CD4-positive, alpha-beta T cell treated with Interleukin-10 for 1 hour (primary cell): ENCODE results near the gene TTL.

Experiments
- DNase-seq: peaks from one replicate; pipeline ENCODE4 v3.0.0-alpha.2; 2020

The TTL gene

DNA sequence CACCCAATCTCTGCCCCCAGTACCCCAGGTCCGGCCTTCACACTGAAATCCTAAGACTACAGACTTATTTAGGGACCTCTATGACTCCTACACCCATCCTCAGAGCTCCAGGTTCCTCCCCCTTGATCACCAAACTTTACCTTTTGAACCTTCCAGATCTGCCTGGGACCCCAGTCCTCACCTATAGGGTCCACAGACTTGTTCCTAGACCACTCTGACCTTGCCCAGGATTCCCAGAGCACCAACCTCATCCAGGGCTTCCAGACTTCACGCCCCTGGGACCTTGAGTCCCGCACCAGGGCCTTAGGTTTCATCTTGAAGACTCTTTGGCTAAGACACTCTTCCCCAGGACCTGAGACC lies 102.9 kb downstream of the TTL start:
- DNase-seq, result no peak

DNA sequence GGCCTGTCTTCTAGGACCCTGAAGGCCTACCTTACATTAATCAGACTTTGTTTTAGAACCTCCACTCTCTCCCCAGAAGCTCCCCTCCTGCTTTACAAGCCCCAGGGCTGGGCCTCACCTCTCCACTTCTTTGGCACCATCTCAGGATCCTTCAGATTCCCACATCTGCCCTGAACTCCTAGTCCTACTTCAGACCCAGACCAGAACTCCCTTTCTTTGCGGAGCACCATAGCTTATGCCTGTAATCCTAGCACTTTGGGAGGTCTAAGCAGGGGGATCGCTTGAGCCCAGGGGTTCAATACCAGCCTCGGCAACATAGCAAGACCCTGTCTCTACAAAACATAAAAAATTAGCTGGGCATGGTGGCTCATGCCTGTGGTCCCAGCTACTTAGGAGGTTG lies 103.4 kb downstream of the TTL start:
- DNase-seq, result no peak

DNA sequence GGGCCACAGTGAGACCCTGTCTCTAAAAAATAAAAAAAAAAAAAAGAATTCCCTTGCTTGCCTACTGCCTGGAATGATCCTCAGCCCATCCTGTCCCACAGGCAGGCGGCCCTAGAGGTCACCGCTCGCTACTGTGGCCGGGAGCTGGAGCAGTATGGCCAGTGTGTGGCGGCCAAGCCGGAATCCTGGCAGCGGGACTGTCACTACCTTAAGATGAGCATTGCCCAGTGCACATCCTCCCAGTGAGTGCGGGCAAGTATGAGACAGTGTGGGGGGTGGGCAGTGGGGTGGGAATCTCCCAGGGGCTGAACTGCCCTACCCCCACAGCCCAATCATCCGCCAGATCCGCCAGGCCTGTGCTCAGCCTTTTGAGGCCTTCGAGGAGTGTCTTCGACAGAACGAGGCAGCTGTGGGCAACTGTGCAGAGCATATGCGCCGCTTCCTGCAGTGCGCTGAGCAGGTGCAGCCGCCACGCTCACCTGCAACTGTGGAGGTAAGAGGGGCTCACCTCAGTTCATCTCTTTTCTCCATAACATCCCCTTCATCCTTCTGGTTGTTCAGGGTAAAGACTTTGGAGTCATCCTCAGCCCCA lies 104.0 kb downstream of the TTL start:
- no peak for DNase-seq

DNA sequence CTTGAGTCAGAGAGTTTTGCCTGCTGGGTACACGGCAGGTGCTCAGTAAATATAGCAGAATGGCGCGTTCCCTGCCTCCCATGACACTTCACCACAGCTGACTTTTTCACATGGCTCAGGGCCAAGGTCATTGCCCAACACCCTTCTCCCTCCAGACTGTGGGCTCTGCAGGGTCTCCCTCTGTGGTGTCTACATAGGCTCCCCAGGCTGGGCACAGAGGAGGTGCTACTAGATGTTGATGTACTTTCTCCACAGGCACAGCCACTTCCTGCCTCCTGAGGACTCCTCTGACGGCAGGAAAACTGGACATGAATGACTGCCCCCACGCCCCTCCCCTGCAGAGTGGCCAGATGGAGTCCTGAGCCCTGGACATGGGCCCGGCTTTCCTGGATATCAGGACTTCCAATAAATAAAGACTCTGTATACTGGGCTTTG lies 106.7 kb downstream of the TTL start:
- no peak for DNase-seq
